GM19025 (cell line): ENCODE measurements around the gene ZNF774.
"Not testable (repeated sequence)": the region's sequence is repeated elsewhere in the genome, so short reads cannot be mapped to it uniquely, and the experiment has no call there.

Experiments
- ATAC-seq: cut with Tn5 transposase; IDR thresholded peaks from one replicate; pipeline ENCODE4 v1.9.1; 2021; ENCODE audit warnings: mild to moderate bottlenecking, low read depth, moderate library complexity; ENCODE audit not compliant: unreplicated experiment

ZNF774 gene

DNA sequence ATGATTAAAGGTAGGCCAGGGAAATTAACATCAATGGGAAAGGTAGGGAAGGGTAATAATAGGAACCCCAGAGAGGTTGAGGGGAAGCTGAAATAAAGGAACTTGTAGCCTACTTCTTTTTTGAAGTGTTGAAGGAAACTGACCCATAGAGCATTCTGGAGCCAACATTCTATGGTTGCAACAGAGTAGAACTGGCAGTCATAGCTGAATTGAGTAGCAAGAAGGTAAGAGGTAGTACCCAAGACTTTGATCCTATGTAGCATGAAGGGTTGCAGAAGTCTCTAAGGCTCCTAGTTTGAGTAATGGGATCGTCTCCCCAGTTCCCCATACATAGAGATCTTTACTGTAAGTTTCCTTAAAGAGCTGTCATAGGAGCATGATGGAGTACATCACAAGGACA, 7.4 kb upstream of the ZNF774 start:
- no peak for ATAC-seq

DNA sequence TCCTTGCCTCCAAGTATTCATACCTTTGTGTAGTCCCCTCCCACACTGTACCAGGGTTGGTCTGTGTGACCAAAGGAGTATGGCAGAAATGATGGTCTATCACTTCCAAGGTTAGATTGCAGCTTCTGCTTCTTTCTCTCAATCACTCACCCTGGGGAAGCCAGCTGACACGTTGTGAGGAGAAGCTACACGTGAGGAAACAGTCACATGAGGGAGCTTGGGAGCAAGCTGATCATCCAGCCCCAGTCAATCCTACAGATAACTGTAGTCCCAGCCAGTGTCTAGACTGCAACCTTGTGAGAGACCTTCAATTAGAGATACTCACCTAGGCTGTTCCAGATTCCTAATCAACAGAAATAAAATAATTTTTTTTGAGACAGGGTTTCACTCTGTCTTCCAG, 6.2 kb upstream of the ZNF774 start:
- no peak for ATAC-seq

- ATAC-seq, result not testable (repeated sequence)
Observed at GRCh38 chr15:90347431-90348065, 4.5 kb upstream of the ZNF774 start.

GRCh38 chr15:90348456-90348855, 3.6 kb upstream of the ZNF774 start:
- no peak for ATAC-seq

- no peak for ATAC-seq
Observed at GRCh38 chr15:90349072-90349471, 3.0 kb upstream of the ZNF774 start.

- no peak for ATAC-seq
Observed at GRCh38 chr15:90349821-90350220, 2.3 kb upstream of the ZNF774 start.

GRCh38 chr15:90351479-90352106, 491 bp upstream of the ZNF774 start:
- no peak for ATAC-seq

- ATAC-seq, result no peak
Observed at GRCh38 chr15:90354986-90355385, 2.9 kb downstream of the ZNF774 start.

DNA sequence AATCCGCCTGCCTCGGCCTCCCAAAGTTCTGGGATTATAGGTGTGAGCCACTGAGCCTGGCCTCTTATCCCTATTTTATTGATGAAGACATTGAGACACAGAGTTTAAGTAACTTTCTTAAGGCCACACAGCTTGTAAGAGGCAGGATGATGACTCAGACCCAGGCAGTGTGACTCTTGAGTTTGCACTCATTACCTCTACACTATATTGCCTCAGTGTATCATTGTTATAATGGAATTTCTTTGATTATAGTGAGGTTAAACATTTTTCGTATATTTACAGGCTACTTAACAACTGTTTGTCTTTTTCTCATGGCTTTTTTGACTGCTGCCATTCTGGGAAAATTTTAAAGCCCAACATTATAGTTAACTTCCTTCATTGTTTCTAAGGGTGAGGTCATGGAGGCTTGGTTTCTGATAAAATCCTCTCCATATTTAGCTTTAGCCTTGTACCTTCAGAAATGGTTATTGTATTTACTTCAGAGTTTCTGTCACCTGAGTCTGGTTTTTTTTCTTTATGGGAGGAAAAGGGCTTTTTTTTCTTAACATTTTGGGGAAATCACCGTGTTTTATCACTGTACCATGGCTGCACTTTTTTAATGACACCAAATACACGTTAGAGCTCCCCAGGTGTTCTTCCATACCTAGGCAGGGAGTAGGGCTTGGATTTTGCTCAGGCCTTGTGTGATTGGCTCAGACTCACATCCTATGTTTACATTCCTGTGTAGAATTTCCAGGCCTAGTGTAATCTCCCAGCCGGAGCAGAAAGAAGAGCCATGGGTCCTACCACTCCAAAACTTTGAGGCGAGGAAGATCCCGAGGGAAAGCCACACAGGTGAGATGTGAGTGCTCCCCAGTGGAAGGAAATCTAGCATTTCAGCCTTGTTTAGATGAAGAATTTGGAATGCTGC, 6.3 kb downstream of the ZNF774 start:
- no peak for ATAC-seq

DNA sequence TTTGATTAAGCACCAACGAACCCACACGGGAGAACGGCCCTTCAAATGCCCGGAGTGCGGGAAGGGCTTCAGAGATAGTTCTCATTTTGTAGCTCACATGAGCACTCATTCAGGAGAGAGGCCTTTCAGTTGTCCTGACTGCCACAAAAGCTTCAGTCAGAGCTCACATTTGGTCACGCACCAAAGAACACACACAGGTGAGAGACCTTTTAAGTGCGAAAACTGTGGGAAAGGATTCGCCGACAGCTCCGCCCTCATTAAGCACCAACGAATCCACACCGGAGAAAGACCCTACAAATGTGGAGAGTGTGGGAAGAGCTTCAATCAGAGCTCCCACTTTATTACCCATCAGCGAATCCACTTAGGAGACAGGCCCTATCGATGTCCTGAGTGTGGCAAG, 8.7 kb downstream of the ZNF774 start:
- no peak for ATAC-seq

DNA sequence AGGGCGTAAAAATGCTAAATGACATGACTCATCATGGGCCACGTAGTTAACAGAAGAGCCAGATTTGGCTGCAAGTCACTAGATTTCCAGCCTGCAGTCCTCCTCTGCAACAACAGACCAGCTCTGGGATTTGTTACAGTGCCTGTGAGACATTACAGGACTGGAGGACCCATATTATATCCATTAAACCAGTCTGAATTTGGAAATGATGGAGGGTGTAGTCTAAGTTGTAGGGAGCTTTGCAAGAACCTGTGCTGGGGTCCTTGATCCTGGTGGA, 10.8 kb downstream of the ZNF774 start:
- ATAC-seq, result no peak

DNA sequence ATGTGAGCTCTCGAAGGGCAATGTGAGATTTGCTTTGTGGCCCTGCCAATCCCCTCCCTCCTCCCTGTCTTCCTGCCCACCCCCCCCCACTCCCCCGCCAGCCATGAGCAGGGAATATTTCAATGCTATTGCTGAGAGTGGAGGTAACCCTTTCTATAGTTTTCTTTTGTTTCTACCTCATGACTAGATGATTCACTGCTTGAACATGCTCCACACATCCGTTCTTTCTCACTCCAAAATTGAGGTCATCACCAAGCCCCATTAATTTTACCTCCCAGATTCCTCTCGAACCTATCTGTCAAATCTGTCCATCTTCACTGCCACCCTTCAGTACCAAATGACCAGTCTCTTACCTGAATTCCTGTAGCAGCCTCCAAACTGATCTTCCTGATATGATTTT, 12.2 kb downstream of the ZNF774 start:
- ATAC-seq, result no peak

DNA sequence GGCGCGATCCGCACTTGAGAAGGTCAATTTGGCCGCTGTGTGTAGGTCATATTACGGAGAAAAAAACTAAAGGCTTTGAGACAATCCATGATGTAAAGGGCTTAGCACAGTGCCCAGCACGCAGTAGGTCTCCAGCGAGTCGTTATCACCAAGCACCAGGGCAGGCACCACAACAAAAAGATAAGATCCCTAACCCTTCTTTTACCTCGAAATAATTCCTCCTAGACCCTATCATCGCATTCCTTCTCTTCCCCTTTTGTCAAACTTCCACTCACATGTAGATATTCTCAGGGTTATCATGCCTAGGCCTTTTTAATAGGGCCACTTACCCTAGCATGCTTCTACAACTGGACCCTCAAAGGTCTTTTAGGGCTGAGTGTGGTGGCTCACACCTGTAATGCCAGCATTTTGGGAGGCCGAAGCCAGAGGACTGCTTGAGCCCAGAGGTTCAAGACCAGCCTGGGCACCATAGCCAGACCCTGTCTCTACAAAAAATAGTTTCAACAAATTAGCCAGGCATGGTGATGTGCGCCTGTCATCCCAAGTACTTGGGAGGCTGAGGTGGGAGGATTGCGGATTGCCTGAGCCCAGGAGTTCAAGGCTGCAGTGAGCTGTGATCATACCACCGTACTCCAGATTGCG, 13.5 kb downstream of the ZNF774 start:
- ATAC-seq, result no peak

DNA sequence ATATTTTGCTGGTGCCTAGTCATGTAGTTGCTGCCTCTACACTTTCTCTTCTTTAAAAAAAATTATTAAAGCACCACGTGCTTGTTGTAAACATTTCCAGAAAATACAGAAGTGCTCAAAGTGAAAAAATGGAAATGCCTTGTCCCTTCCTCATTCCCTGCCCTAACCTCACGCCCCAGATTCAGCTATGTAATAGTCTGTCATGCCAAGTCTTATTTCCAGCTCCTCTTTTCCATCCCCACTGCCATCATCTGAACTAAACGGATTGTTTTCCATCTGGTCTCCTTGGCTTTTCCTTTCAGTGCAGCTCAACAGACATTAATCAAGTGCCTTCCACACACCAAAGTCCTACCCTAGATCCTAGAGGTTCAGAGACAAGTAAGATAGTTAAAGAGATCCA, 15.5 kb downstream of the ZNF774 start:
- no peak for ATAC-seq

GRCh38 chr15:90375071-90375470, 23.0 kb downstream of the ZNF774 start:
- ATAC-seq, result no peak

- ATAC-seq, result no peak
Observed at GRCh38 chr15:90376789-90377188, 24.7 kb downstream of the ZNF774 start.

DNA sequence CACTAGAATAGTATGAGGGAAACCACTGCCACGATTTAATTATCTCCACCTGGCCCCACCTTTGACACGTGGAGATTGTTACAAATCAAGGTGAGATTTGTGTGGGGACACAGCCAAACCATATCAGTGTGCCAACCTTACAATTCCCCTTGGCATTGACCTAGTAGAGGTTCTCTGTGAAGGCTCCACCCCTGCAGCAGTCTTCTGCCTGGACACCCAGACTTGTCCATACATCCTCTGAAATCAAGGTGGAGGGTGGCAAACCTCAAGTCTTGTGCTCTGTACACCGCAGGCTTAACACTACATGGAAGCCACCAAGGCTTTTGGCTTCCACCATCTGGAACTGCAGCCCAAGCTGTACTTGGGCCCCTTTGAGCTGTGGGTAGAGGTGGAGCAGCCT, 27.2 kb downstream of the ZNF774 start:
- ATAC-seq, result no peak

GRCh38 chr15:90381515-90381914, 29.4 kb downstream of the ZNF774 start:
- ATAC-seq, result no peak

- ATAC-seq, result no peak
Observed at GRCh38 chr15:90382320-90382719, 30.2 kb downstream of the ZNF774 start.

DNA sequence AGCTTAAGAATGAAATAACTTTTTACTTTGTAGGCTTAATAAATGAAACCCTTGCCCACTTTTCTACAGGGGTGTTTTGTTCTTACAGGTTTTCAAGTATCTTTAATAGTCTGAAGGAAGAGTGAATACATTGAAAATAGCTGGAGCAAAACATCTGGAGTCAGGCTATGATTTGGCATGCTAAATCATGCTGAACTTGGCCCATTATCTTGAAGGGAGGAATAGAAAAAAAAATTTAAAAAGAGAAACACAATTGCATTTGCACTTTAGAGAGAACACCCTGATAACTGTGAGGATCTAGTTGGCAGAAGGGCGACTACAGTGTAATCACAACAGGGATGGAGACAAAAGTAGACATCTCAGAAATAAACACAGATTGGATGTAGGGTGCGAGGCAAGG, 34.1 kb downstream of the ZNF774 start:
- no peak for ATAC-seq
